Measurements from ENCODE around the gene CTTNBP2NL.
"Not testable (repeated sequence)": the region's sequence is repeated elsewhere in the genome, so short reads cannot be mapped to it uniquely, and the experiment has no call there.

The CTTNBP2NL gene

GRCh38 chr1:112373806-112374205 is 22.2 kb upstream of the CTTNBP2NL start:
- DNase-seq, result no peak
- TF ChIP-seq POLR2A (IDR thresholded peaks at IDR 0.05; ENCODE audit: low read length) (no peak), GATA1 (IDR thresholded peaks at IDR 0.05; ENCODE audit: low read depth, low read length) (no peak)

DNA sequence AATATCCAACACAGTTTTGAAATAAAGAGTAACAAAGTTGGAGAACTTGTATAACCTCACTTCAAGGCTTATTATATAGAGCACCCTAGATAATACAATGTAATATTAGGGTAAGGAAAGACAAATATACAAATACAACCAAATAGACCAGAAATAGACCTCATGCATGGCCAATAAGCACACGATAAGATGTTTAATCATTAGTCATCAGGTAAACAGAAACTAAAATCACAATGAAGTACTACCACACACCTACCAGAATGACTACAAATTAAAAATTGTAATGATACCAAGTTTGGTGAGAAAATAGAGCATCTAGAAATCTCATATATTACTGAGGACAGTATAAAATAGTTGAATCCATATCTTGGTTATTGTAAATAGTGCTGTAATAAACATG is 20.3 kb upstream of the CTTNBP2NL start:
- no peak for DNase-seq
- TF ChIP-seq POLR2A (IDR thresholded peaks at IDR 0.05; ENCODE audit: low read length), result no peak
- no peak for TF ChIP-seq GATA1 (IDR thresholded peaks at IDR 0.05; ENCODE audit: low read depth, low read length)

DNA sequence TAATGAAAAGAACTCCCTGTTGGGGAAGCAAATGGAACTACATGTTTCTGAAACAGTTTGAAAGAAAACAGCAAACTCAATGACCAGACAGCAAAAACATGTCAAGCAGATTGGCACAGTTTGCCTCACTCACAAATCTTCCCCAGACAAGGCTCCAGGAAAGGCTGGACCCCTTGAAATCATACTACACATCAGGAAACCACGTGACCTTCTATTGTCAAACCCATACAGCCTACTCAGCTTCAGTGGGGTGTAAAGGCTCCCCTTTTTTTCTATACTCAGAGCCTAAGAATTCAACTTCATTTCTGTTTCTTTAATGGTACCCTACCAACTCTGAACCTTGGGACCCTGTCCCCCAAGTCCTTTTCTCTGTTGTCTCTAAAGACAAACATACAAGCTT is 15.7 kb upstream of the CTTNBP2NL start:
- DNase-seq, result no peak
- TF ChIP-seq POLR2A (IDR thresholded peaks at IDR 0.05; ENCODE audit: low read length) (no peak), GATA1 (IDR thresholded peaks at IDR 0.05; ENCODE audit: low read depth, low read length) (no peak)

DNA sequence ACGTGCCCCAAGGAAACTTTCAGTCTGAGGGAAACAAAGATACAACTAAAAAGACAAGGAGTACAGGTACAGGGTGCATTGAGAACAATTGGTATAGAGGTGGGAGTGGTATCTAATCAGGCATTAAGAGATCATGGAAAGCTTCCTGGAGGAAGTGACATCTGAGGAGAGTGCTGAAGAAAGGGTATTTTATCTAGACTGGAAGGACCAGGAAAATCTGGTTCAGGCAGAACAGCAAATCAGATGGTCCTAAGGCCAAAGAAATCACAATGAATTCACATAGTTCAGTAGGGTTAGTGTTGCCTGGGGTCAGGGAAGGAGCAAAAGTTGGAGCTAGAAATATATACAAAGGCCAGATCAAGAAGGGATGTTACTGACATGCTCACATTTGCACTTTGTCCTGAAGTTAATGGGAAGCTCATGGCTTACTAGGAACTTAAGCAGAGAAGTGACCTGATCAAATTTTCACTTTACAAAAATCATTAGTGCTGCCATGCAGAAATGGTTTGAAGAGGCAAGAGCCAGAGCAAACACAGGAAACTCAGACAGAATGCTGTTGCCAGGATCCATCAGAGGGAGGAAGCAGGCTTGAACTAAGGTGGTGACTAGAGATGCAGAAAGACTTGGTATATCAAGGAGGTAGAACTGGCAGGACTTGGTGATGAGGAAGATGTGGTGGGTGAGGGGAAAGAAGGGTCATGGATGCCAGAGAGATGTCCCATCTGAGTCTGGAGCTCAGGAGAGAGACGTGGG is 14.5 kb upstream of the CTTNBP2NL start:
- TF ChIP-seq POLR2A (IDR thresholded peaks at IDR 0.05; ENCODE audit: low read length), result no peak
- no peak for TF ChIP-seq GATA1 (IDR thresholded peaks at IDR 0.05; ENCODE audit: low read depth, low read length)
- no peak for DNase-seq

- DNase-seq, result no peak
- TF ChIP-seq POLR2A (IDR thresholded peaks at IDR 0.05; ENCODE audit: low read length) (no peak), GATA1 (IDR thresholded peaks at IDR 0.05; ENCODE audit: low read depth, low read length) (no peak)
Observed at GRCh38 chr1:112383759-112384370, 12.1 kb upstream of the CTTNBP2NL start.

DNA sequence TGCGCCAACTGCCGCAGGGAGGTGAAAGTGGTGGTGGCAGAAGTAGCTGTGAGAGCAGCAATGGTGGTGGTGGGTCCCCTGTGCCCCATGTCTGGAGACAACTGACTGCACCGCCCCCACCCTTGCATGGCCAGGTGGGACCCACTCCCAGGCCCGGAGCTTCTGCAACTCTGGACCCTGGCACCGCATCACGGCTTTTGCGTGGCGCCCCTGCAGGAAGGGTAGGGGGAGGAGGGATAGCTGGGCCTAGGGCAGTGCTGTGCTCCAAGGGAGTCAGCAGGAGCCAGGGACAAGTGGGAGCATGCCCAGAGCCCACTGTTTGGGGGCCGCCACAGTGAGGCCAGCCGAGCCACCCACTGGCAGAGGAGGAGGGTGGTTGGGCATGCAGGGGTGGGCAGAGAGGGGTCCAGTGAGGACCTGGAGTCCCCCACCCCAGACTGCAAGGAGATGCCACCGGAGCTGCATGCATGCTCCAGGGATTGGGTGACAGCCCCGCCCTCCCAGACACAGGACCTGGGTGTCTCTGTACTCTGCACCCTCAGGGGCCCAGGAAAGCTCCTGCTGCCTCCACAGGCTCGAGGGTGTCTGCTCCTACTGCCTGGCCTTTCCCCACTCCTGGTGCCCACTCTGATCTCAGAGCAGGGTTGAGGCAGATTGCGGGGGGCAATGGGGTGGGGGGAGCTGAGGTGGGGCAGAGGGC is 9.8 kb upstream of the CTTNBP2NL start:
- TF ChIP-seq POLR2A (IDR thresholded peaks at IDR 0.05; ENCODE audit: low read length) (no peak), GATA1 (IDR thresholded peaks at IDR 0.05; ENCODE audit: low read depth, low read length) (no peak)
- no peak for DNase-seq

- peak in 1 of 2 experiments; percentile 7 for DNase-seq
- no peak for TF ChIP-seq POLR2A (IDR thresholded peaks at IDR 0.05; ENCODE audit: low read length)
- TF ChIP-seq GATA1 (IDR thresholded peaks at IDR 0.05; ENCODE audit: low read depth, low read length), result no peak
Observed at GRCh38 chr1:112386731-112387346, 9.2 kb upstream of the CTTNBP2NL start.

- TF ChIP-seq GATA1 (IDR thresholded peaks at IDR 0.05; ENCODE audit: low read depth, low read length) (no peak), POLR2A (IDR thresholded peaks at IDR 0.05; ENCODE audit: low read length) (no peak)
- no peak for DNase-seq
Observed at GRCh38 chr1:112387807-112388206, 8.2 kb upstream of the CTTNBP2NL start.

DNA sequence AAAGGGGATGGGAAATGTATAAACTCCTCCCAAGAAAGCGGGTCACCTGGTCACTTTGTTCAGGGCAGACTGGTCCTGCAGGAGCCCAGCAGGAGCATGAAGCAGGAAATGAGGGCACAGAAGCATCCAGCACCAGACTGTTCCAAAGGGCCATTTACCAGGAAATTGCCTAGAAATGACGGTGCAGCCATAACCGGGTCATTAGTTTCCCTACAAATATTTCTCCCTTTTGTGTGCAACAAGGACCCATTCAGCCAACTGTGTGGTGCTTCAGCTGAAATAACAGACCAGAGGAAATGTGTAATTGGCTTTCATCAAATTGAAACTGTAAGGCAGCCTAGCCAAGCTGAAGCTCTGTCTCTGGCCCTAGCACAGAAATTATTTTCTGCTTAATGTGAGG is 7.6 kb upstream of the CTTNBP2NL start:
- DNase-seq, result no peak
- TF ChIP-seq GATA1 (IDR thresholded peaks at IDR 0.05; ENCODE audit: low read depth, low read length) (no peak), POLR2A (IDR thresholded peaks at IDR 0.05; ENCODE audit: low read length) (no peak)

DNA sequence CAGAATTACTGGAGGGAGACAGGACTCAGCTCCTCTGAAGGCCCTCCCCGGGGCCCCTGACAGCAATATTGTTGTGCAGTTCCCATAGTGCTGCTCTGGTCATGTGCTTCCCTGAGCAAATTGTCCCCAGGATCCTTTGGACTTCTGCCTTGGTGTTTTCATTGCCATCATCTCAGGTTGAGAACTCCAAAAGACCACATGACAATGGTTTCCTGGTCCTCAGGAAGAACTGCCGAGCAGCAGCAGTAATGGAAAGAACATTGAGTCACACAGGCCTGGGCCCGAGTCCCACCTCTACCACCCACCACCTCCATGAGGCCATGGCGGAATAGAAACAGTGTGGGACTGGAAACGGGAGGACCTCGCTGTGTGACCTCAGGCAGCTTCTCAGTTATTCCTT is 6.3 kb upstream of the CTTNBP2NL start:
- DNase-seq, result no peak
- TF ChIP-seq GATA1 (IDR thresholded peaks at IDR 0.05; ENCODE audit: low read depth, low read length) (no peak), POLR2A (IDR thresholded peaks at IDR 0.05; ENCODE audit: low read length) (no peak)

GRCh38 chr1:112390335-112390734 is 5.7 kb upstream of the CTTNBP2NL start:
- not testable (repeated sequence) for DNase-seq

GRCh38 chr1:112390775-112391602 is 5.0 kb upstream of the CTTNBP2NL start:
- no peak for TF ChIP-seq POLR2A (IDR thresholded peaks at IDR 0.05; ENCODE audit: low read length)
- TF ChIP-seq GATA1 (IDR thresholded peaks at IDR 0.05; ENCODE audit: low read depth, low read length), result no peak
- DNase-seq, result peak; percentile 82 to 90

DNA sequence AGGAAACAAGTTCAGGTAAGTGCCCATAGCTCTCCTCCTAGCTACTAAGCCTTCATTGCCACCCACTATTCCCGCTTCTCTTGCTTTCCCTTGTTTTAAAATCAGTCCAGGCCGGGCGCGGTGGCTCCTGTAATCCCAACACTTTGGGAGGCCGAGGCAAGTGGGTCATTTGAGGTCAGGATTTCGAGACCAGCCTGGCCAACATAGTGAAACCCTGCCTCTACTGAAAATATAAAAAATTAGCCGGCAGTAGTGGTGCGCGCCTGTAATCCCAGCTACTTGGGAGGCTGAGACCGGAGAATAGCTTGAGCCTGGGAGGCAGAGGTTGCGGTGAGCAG is 4.4 kb upstream of the CTTNBP2NL start:
- no peak for DNase-seq
- TF ChIP-seq POLR2A (IDR thresholded peaks at IDR 0.05; ENCODE audit: low read length), result no peak
- TF ChIP-seq GATA1 (IDR thresholded peaks at IDR 0.05; ENCODE audit: low read depth, low read length), result no peak

- DNase-seq, result no peak
- no peak for TF ChIP-seq POLR2A (IDR thresholded peaks at IDR 0.05; ENCODE audit: low read length)
- TF ChIP-seq GATA1 (IDR thresholded peaks at IDR 0.05; ENCODE audit: low read depth, low read length), result no peak
Observed at GRCh38 chr1:112393631-112393974, 2.4 kb upstream of the CTTNBP2NL start.

Measured in erythroblast (primary cell).